Measurements from ENCODE around the gene MAML2. TPM values are rescaled to one million over a fixed set of nuclear protein-coding genes. Genes with fewer than 3 reads are reported as not detected.
A peak's percentile ranks its signal among the peaks of the same experiment; 100 is the strongest.

The MAML2 gene
- total and polyA plus RNA-seq, 9 of the 15 experiments (the other 6 are each of a cell fraction or from before 2014, with no cell fraction given): 0.79 to 6.8 (median 4.8) TPM

DNA sequence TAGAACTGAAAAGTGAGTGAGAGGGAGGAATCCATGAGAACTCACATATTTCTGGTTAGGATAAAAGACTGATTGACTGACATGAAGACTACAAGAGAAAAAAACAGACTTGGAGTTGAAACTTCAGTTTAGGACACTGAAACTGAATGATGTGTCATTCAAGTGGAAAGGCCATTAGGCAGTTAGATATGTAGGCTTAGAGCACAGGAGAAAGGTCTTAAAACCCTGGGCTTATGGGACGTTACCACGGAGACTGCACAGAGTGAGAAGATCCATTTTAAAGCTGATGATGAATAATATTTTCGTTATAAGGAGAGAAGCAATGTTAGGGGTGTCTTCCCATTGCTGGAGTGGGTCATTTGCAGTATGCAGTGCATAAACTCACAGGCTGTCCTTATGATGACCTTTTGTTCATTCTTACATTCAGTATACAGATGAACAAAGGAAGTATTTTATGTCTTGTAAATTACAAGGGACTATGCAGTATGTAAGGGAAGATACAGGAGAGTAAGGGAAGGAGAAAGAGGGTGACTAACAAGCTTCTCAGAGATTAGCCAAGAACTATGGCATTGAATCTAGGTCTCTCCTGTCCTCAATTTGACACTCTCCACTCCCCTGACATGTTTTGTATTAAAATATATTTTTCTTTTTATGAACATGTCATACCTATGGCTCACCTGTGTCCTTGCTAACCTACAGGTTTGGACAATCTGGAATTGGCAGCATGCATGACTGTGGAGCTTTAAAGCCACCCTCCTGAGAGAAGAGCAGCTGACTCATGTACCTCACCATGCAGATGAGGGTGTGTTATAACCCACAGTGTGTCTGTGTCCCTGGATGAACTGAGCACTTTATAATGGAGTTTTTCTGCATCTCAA is 63.7 kb downstream of the MAML2 start (continued):
- TF ChIP-seq, protein P1, sequence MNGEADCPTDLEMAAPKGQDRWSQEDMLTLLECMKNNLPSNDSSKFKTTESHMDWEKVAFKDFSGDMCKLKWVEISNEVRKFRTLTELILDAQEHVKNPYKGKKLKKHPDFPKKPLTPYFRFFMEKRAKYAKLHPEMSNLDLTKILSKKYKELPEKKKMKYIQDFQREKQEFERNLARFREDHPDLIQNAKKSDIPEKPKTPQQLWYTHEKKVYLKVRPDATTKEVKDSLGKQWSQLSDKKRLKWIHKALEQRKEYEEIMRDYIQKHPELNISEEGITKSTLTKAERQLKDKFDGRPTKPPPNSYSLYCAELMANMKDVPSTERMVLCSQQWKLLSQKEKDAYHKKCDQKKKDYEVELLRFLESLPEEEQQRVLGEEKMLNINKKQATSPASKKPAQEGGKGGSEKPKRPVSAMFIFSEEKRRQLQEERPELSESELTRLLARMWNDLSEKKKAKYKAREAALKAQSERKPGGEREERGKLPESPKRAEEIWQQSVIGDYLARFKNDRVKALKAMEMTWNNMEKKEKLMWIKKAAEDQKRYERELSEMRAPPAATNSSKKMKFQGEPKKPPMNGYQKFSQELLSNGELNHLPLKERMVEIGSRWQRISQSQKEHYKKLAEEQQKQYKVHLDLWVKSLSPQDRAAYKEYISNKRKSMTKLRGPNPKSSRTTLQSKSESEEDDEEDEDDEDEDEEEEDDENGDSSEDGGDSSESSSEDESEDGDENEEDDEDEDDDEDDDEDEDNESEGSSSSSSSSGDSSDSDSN (IDR thresholded peaks at IDR 0.05; ENCODE audit: borderline replicate concordance in 1 of 2, low read depth in 2 of 2, low read length in 2 of 2): no peak
- TF ChIP-seq, protein P2, sequence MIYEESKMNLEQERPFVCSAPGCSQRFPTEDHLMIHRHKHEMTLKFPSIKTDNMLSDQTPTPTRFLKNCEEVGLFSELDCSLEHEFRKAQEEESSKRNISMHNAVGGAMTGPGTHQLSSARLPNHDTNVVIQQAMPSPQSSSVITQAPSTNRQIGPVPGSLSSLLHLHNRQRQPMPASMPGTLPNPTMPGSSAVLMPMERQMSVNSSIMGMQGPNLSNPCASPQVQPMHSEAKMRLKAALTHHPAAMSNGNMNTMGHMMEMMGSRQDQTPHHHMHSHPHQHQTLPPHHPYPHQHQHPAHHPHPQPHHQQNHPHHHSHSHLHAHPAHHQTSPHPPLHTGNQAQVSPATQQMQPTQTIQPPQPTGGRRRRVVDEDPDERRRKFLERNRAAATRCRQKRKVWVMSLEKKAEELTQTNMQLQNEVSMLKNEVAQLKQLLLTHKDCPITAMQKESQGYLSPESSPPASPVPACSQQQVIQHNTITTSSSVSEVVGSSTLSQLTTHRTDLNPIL (CRISPR knock-in tag; IDR thresholded peaks at IDR 0.05): no peak
- TF ChIP-seq EWSR1 (IDR thresholded peaks at IDR 0.05; ENCODE audit: borderline replicate concordance, low read depth, partially characterized antibody) (no peak), DPF2 (IDR thresholded peaks at IDR 0.05) (peak; percentile 78; the same call in 1 of the 2 replicates), NKRF (IDR thresholded peaks at IDR 0.05; ENCODE audit: borderline replicate concordance) (no peak), ZEB2 (IDR thresholded peaks at IDR 0.05) (peak; percentile 49; the same call in 1 of the 2 replicates), NR2C1 (IDR thresholded peaks at IDR 0.05) (no peak), NR2C1 (tag; IDR thresholded peaks at IDR 0.05) (no peak), ZMIZ1 (IDR thresholded peaks at IDR 0.05; ENCODE audit: low read depth in 2 of 2, low read length in 2 of 2) (0 out of 4 replicates have a peak, but pooled peaks of 1 of the 2 experiments have one; percentile 28), ZBTB33 (CRISPR knock-in tag; IDR thresholded peaks at IDR 0.05) (no peak), HMBOX1 (IDR thresholded peaks at IDR 0.05) (peak; percentile 56; the same call in 1 of the 2 replicates), HDAC6 (IDR thresholded peaks at IDR 0.05; ENCODE audit: low read depth, low read length) (no peak)

Data from K562 (cell line).